ENCODE data around the gene CERS2. TPM values are rescaled to one million over a fixed set of nuclear protein-coding genes. Genes with fewer than 3 reads are reported as not detected.

The CERS2 gene
- total RNA-seq, 1 donor from 2014 or later = 189 TPM

- Histone ChIP-seq H3K4me2 (ENCODE audit: low read length) (no peak overlapping the region), H3K4me3 (ENCODE audit: insufficient read depth, low read depth, low read length) (no peak overlapping the region), H2AFZ (ENCODE audit: low read depth, low read length) (no peak overlapping the region), H3K9me3 (ENCODE audit: insufficient read depth, low read depth, low read length) (no peaks in the 10 kb centered on the region), H3K27me3 (ENCODE audit: insufficient read depth, low read length) (no peaks in the 10 kb centered on the region), H4K20me1 (ENCODE audit: insufficient read depth, low read length) (no peaks in the 10 kb centered on the region), H3K36me3 (ENCODE audit: insufficient read depth, low read length) (no peaks in the 10 kb centered on the region), H3K9ac (ENCODE audit: low read length) (no peak overlapping the region), H3K27ac (ENCODE audit: low read depth, low read length) (no peak overlapping the region), H3K4me1 (ENCODE audit: insufficient read depth, low read length) (peaks cover 12% of the 10 kb centered on the region), H3K79me2 (ENCODE audit: insufficient read depth, low read length) (no peaks in the 10 kb centered on the region)
- TF ChIP-seq, protein P1, sequence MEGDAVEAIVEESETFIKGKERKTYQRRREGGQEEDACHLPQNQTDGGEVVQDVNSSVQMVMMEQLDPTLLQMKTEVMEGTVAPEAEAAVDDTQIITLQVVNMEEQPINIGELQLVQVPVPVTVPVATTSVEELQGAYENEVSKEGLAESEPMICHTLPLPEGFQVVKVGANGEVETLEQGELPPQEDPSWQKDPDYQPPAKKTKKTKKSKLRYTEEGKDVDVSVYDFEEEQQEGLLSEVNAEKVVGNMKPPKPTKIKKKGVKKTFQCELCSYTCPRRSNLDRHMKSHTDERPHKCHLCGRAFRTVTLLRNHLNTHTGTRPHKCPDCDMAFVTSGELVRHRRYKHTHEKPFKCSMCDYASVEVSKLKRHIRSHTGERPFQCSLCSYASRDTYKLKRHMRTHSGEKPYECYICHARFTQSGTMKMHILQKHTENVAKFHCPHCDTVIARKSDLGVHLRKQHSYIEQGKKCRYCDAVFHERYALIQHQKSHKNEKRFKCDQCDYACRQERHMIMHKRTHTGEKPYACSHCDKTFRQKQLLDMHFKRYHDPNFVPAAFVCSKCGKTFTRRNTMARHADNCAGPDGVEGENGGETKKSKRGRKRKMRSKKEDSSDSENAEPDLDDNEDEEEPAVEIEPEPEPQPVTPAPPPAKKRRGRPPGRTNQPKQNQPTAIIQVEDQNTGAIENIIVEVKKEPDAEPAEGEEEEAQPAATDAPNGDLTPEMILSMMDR (IDR thresholded peaks at IDR 0.05; ENCODE audit: insufficient read depth, low read depth, low read length) = no peak
- TF ChIP-seq EZH2 (IDR thresholded peaks at IDR 0.05; ENCODE audit: insufficient read depth, low read length) = no peak
- Mint-ChIP-seq H3K27me3 (ENCODE audit: low read depth, unreplicated experiment) (no peaks in the 10 kb centered on the region), H3K9me3 (ENCODE audit: unreplicated experiment) (peaks cover 2% of the 10 kb centered on the region), H3K4me3 (ENCODE audit: unreplicated experiment) (no peak overlapping the region), H3K36me3 (ENCODE audit: low read depth, unreplicated experiment) (peaks cover 8% of the 10 kb centered on the region), H3K4me1 (ENCODE audit: low read depth, unreplicated experiment) (peaks cover 14% of the 10 kb centered on the region), H3K27ac (ENCODE audit: unreplicated experiment) (no peak overlapping the region)
- DNase-seq (ENCODE audit: low read depth) (no peak), FAIRE-seq (no peak)
Observed at GRCh38 chr1:150994248-150994647, 19.6 kb upstream of the CERS2 start.

DNA sequence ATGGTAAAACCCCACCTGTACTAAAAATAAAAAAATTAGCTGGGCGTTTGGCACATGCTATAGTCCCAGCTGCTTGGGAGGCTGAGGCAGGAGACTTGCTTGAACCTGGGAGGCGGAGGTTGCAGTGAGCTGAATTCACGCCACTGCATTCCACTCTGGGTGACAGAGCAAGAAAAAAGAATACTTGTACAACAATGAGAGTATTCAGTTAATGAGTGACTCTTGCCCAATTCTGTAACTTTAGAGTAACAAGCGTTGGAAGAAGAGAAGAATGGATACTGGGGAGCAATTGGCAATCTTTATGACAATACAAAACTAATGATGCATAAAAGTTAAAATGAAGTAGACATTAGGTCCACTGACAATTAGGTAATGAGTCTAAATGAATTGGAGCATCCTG, 18.0 kb upstream of the CERS2 start:
- peaks cover 2% of the 10 kb centered on the region for H3K9me3 Mint-ChIP-seq (ENCODE audit: unreplicated experiment)
- H3K27ac Mint-ChIP-seq (ENCODE audit: unreplicated experiment) = no peak overlapping the region
- Histone ChIP-seq H3K9ac (ENCODE audit: low read length) (no peak overlapping the region), H3K79me2 (ENCODE audit: insufficient read depth, low read length) (no peaks in the 10 kb centered on the region), H3K27me3 (ENCODE audit: insufficient read depth, low read length) (no peaks in the 10 kb centered on the region), H3K36me3 (ENCODE audit: insufficient read depth, low read length) (no peaks in the 10 kb centered on the region), H2AFZ (ENCODE audit: low read depth, low read length) (no peak overlapping the region), H3K9me3 (ENCODE audit: insufficient read depth, low read depth, low read length) (no peaks in the 10 kb centered on the region), H3K4me1 (ENCODE audit: insufficient read depth, low read length) (no peaks in the 10 kb centered on the region), H4K20me1 (ENCODE audit: insufficient read depth, low read length) (no peaks in the 10 kb centered on the region), H3K27ac (ENCODE audit: low read depth, low read length) (no peak overlapping the region), H3K4me3 (ENCODE audit: insufficient read depth, low read depth, low read length) (no peak overlapping the region), H3K4me2 (ENCODE audit: low read length) (no peak overlapping the region)
- FAIRE-seq (no peak), DNase-seq (ENCODE audit: low read depth) (no peak)
- H3K4me1 Mint-ChIP-seq (ENCODE audit: low read depth, unreplicated experiment) = peaks cover 7% of the 10 kb centered on the region
- TF ChIP-seq EZH2 (IDR thresholded peaks at IDR 0.05; ENCODE audit: insufficient read depth, low read length) = no peak
- H3K4me3 Mint-ChIP-seq (ENCODE audit: unreplicated experiment) = no peak overlapping the region
- H3K36me3 Mint-ChIP-seq (ENCODE audit: low read depth, unreplicated experiment) = peaks cover 8% of the 10 kb centered on the region
- H3K27me3 Mint-ChIP-seq (ENCODE audit: low read depth, unreplicated experiment) = no peaks in the 10 kb centered on the region

- H3K4me1 Mint-ChIP-seq (ENCODE audit: low read depth, unreplicated experiment) = peaks cover 4% of the 10 kb centered on the region
- H3K4me2 ChIP-seq (ENCODE audit: low read length) = no peak overlapping the region
- no peaks in the 10 kb centered on the region for H3K36me3 ChIP-seq (ENCODE audit: insufficient read depth, low read length)
- no peaks in the 10 kb centered on the region for H3K79me2 ChIP-seq (ENCODE audit: insufficient read depth, low read length)
- no peak overlapping the region for H3K4me3 ChIP-seq (ENCODE audit: insufficient read depth, low read depth, low read length)
- TF ChIP-seq, protein P1 (IDR thresholded peaks at IDR 0.05; ENCODE audit: insufficient read depth, low read depth, low read length) = no peak
- TF ChIP-seq EZH2 (IDR thresholded peaks at IDR 0.05; ENCODE audit: insufficient read depth, low read length) = no peak
- no peaks in the 10 kb centered on the region for H3K4me1 ChIP-seq (ENCODE audit: insufficient read depth, low read length)
- H3K9ac ChIP-seq (ENCODE audit: low read length) = no peak overlapping the region
- H3K4me3 Mint-ChIP-seq (ENCODE audit: unreplicated experiment) = no peak overlapping the region
- peaks cover 8% of the 10 kb centered on the region for H3K27me3 Mint-ChIP-seq (ENCODE audit: low read depth, unreplicated experiment)
- H3K9me3 ChIP-seq (ENCODE audit: insufficient read depth, low read depth, low read length) = no peaks in the 10 kb centered on the region
- no peaks in the 10 kb centered on the region for H3K36me3 Mint-ChIP-seq (ENCODE audit: low read depth, unreplicated experiment)
- no peak for FAIRE-seq
- no peak overlapping the region for H2AFZ ChIP-seq (ENCODE audit: low read depth, low read length)
- H3K9me3 Mint-ChIP-seq (ENCODE audit: unreplicated experiment) = no peaks in the 10 kb centered on the region
- H4K20me1 ChIP-seq (ENCODE audit: insufficient read depth, low read length) = no peaks in the 10 kb centered on the region
- no peak overlapping the region for H3K27ac ChIP-seq (ENCODE audit: low read depth, low read length)
- no peak overlapping the region for H3K27ac Mint-ChIP-seq (ENCODE audit: unreplicated experiment)
- DNase-seq (ENCODE audit: low read depth) = no peak
- H3K27me3 ChIP-seq (ENCODE audit: insufficient read depth, low read length) = peaks cover 7% of the 10 kb centered on the region
Observed at GRCh38 chr1:150987924-150988323, 13.3 kb upstream of the CERS2 start.

Data from astrocyte (in vitro differentiated cells and primary cell).